HL-60 (cell line): ENCODE measurements around the gene IGLON5.

Experiments
- DNase-seq, 2 experiments: peaks; one replicate each; pipeline ENCODE4 v3.0.0-alpha.2; 2010 to 2020; ENCODE audit warnings: low read depth in 1 of 2, low spot score in 1 of 2
- H3K27ac ChIP-seq: fragments of 250-450 bp; sonication (Bioruptor Pico); replicated peaks from 2 replicates; pipeline ENCODE4 v1.5.1; 2020; ENCODE audit warnings: mild to moderate bottlenecking, moderate library complexity
- H3K27me3 ChIP-seq: fragments of 250-450 bp; sonication (Bioruptor Pico); 2 replicates; pipeline ENCODE4 v1.5.1; 2021; ENCODE audit warnings: mild to moderate bottlenecking, moderate library complexity; ENCODE audit not compliant: insufficient read depth, poor library complexity, severe bottlenecking
- H3K4me3 ChIP-seq: replicated peaks from 2 replicates; pipeline ENCODE4 v1.5.1; 2011; ENCODE audit warnings: mild to moderate bottlenecking, control low read depth, low read length; ENCODE audit not compliant: insufficient read depth
- CTCF ChIP-seq: IDR thresholded peaks from one replicate; pipeline ENCODE4 v1.5.1; 2011; ENCODE audit warnings: low read length, control low read depth, inconsistent platforms; ENCODE audit not compliant: insufficient read depth
- GABPA ChIP-seq: IDR thresholded peaks from 2 replicates; pipeline ENCODE4 v1.6.1; 2012; ENCODE audit warnings: low read depth
- POLR2AphosphoS5 ChIP-seq: IDR thresholded peaks from 2 replicates; pipeline ENCODE4 v1.6.1; 2012; ENCODE audit warnings: low read depth
- REST ChIP-seq: IDR thresholded peaks from 2 replicates; pipeline ENCODE4 v1.6.1; 2012; ENCODE audit warnings: low read depth; ENCODE audit not compliant: insufficient replicate concordance
- SPI1 ChIP-seq: IDR thresholded peaks from 2 replicates; pipeline ENCODE4 v1.6.1; 2012; ENCODE audit warnings: low read depth, mild to moderate bottlenecking, borderline replicate concordance

Gene IGLON5

GRCh38 chr19:51347209-51347928, 35.9 kb downstream of the IGLON5 start:
- no peak overlapping the region for H3K27ac ChIP-seq
- no peak for TF ChIP-seq POLR2AphosphoS5
- no peak for TF ChIP-seq CTCF
- TF ChIP-seq REST, result no peak
- TF ChIP-seq SPI1, result no peak
- TF ChIP-seq GABPA, result no peak
- no peak for DNase-seq
- H3K27me3 ChIP-seq, result no peaks in the 10 kb centered on the region
- no peak overlapping the region for H3K4me3 ChIP-seq

DNA sequence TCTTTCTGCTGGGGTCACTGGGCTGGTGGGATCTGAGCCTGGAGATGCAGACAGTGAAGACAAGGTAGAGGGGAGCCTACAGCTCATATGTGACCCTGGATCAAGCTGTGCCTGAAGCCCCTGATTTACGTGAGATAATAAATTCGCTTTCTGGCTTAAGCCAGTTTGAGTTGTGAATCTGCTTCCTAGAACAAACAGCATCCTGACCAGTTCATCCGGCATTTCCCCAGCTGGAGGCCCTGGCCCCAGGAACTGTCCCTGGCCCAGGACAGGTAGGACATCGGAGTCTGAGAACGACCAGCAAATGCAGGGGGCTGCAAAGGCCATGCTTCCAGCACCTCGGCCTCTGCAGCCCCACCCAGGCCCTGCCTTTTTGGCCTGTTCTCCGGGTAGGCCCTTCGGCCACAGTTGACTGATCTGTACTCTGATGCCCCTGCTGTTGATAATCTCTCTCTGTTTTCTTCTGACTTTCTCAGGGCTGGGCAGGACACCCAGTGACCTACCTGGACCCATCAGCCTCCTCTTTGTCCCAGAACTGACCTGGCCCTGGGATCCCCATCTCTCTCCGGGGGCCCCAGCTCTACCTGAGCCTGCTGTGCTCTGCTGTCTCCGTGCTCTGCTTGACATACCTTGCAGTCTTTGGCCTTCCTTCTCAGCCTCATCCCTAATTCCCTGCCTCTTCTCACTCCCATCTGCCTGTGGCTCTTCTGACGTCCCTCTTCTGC, 40.0 kb downstream of the IGLON5 start:
- TF ChIP-seq REST, result no peak
- TF ChIP-seq GABPA, result no peak
- no peak for TF ChIP-seq CTCF
- TF ChIP-seq SPI1, result no peak
- no peak for TF ChIP-seq POLR2AphosphoS5
- H3K4me3 ChIP-seq, result no peak overlapping the region
- H3K27me3 ChIP-seq, result no peaks in the 10 kb centered on the region
- no peak overlapping the region for H3K27ac ChIP-seq
- DNase-seq, result no peak

DNA sequence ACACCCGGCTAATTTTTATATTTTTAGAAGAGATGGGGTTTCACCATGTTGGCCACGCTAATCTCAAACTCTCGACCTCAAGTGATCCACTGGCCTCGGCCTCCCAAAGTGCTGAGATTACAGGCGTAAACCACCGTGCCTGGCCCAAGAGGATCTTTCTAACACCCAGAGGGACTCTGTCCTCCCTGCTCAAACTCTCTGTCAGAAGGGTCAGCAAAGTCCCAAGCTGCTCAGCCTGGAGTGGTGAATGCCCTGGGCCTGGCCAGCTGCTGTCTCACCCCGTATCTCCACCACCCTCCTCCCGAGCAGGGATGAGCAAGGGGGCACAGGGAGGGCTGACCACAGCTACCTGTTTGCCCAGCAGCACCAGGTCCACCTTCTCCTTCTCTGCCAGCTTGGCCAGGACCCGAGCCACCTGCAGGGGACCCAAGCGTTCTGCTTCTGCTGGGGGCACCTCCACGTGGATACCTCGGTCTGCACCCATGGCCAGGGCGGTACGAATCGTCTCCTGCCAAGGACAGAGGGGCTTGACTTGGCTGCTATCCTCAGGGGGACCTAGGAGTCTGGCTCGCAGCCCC, 41.4 kb downstream of the IGLON5 start:
- Histone ChIP-seq H3K4me3 (no peak overlapping the region), H3K27ac (no peak overlapping the region), H3K27me3 (no peaks in the 10 kb centered on the region)
- TF ChIP-seq GABPA, result no peak
- TF ChIP-seq CTCF, result no peak
- DNase-seq, result no peak
